DOHH2 (cell line): ENCODE data around the gene GRID1.

Experiments
- H3F3A ChIP-seq: fragments of 200-600 bp; sonication (generic), shearing (Covaris generic); 2 replicates; pipeline ENCODE4 v1.6.0; 2016; ENCODE audit warnings: antibody characterized with exemption, mild to moderate bottlenecking; ENCODE audit not compliant: control insufficient read depth, insufficient read depth
- H3K27ac ChIP-seq: fragments of 200-600 bp; sonication (generic); 2 replicates; pipeline ENCODE4 v1.5.1; 2014; ENCODE audit warnings: low read depth, mild to moderate bottlenecking, low read length, moderate library complexity
- H3K27me3 ChIP-seq: fragments of 200-600 bp; sonication (generic); 2 replicates; pipeline ENCODE4 v1.6.1; 2014; ENCODE audit warnings: mild to moderate bottlenecking, low read length, mixed read lengths; ENCODE audit not compliant: control insufficient read depth
- H3K36me3 ChIP-seq: fragments of 200-600 bp; sonication (generic); 2 replicates; pipeline ENCODE4 v1.6.1; 2014; ENCODE audit warnings: mild to moderate bottlenecking, low read length, moderate library complexity, mixed read lengths; ENCODE audit not compliant: control insufficient read depth
- H3K4me1 ChIP-seq: fragments of 200-600 bp; sonication (generic); 2 replicates; pipeline ENCODE4 v1.6.1; 2014; ENCODE audit warnings: mild to moderate bottlenecking, low read length, mixed read lengths; ENCODE audit not compliant: control insufficient read depth
- H3K4me2 ChIP-seq: fragments of 200-600 bp; sonication (generic); 2 replicates; pipeline ENCODE4 v1.6.0; 2014; ENCODE audit warnings: mild to moderate bottlenecking, low read length, moderate library complexity
- H3K4me3 ChIP-seq: fragments of 200-600 bp; sonication (generic); 2 replicates; pipeline ENCODE4 v1.5.1; 2014; ENCODE audit warnings: mild to moderate bottlenecking, low read length, mixed read lengths
- H3K79me2 ChIP-seq: fragments of 200-600 bp; sonication (generic); 2 replicates; pipeline ENCODE4 v1.6.1; 2014; ENCODE audit warnings: mild to moderate bottlenecking, low read length, mixed read lengths; ENCODE audit not compliant: control insufficient read depth
- H3K9me2 ChIP-seq: fragments of 200-600 bp; sonication (generic); replicated peaks from 2 replicates; pipeline ENCODE4 v1.6.1; 2014; ENCODE audit warnings: mild to moderate bottlenecking, low read length, mixed read lengths; ENCODE audit not compliant: control insufficient read depth
- H3K9me3 ChIP-seq: fragments of 200-600 bp; sonication (generic); 2 replicates; pipeline ENCODE4 v1.6.1; 2014; ENCODE audit warnings: antibody characterized with exemption, low read length, mixed read lengths; ENCODE audit not compliant: control insufficient read depth, insufficient read depth
- H4K20me1 ChIP-seq: fragments of 200-600 bp; sonication (generic); 2 replicates; pipeline ENCODE4 v1.6.0; 2014; ENCODE audit warnings: low read depth, mild to moderate bottlenecking, antibody characterized with exemption, low read length, moderate library complexity; ENCODE audit not compliant: control insufficient read depth, insufficient read depth
- EZH2phosphoT487 ChIP-seq: fragments of 200-600 bp; sonication (generic); IDR thresholded peaks from 2 replicates; pipeline ENCODE4 v1.6.1; 2017; ENCODE audit warnings: borderline replicate concordance, mild to moderate bottlenecking, antibody characterized with exemption, low read length, moderate library complexity, mixed read lengths
- TF ChIP-seq, protein P1 (sequence below): fragments of 200-600 bp; sonication (generic); IDR thresholded peaks from one replicate; pipeline ENCODE4 v1.5.1; 2014; ENCODE audit warnings: antibody characterized with exemption, mild to moderate bottlenecking, low read depth, low read length; ENCODE audit not compliant: poor library complexity, severe bottlenecking

GRID1 gene

DNA sequence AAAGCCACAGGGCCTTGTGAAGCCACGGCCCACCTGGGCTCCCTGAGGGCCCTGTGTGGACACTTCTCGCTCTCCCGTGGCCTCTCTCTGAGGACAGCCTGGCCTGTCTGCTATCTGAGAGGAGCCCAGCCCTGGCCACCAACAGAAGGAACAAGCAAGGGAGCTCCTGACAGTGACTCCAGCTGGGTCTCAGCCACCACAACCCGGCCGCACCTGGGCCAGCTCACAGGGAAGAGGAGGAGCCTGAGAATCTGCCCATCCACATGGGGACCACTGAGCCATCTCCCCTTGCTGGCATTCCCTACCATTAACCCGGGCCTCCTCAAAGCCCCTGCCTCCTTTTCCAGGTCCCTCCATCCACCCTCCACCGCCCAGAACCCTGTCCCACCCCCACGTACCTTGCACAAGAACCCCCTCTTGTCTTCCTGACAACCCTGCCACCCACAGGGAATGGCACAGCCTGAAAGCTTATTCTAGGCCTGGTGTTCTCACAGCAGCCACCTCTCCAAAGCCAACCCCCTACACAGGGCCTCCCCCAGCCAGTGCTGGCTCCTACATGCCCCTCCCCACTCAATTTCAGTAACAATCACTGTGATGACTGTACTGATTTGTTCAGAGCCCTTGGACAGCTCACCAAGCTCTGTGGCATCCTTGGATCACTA lies 120.2 kb downstream of the GRID1 start:
- no peak overlapping the region for H3K4me2 ChIP-seq
- H3K79me2 ChIP-seq, result no peaks in the 10 kb centered on the region
- H3K27me3 ChIP-seq, result no peaks in the 10 kb centered on the region
- H3K4me1 ChIP-seq, result no peaks in the 10 kb centered on the region
- H4K20me1 ChIP-seq, result no peaks in the 10 kb centered on the region
- TF ChIP-seq, protein P1, sequence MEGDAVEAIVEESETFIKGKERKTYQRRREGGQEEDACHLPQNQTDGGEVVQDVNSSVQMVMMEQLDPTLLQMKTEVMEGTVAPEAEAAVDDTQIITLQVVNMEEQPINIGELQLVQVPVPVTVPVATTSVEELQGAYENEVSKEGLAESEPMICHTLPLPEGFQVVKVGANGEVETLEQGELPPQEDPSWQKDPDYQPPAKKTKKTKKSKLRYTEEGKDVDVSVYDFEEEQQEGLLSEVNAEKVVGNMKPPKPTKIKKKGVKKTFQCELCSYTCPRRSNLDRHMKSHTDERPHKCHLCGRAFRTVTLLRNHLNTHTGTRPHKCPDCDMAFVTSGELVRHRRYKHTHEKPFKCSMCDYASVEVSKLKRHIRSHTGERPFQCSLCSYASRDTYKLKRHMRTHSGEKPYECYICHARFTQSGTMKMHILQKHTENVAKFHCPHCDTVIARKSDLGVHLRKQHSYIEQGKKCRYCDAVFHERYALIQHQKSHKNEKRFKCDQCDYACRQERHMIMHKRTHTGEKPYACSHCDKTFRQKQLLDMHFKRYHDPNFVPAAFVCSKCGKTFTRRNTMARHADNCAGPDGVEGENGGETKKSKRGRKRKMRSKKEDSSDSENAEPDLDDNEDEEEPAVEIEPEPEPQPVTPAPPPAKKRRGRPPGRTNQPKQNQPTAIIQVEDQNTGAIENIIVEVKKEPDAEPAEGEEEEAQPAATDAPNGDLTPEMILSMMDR, result no peak
- no peak for TF ChIP-seq EZH2phosphoT487
- H3K36me3 ChIP-seq, result no peaks in the 10 kb centered on the region
- no peaks in the 10 kb centered on the region for H3F3A ChIP-seq
- no peak overlapping the region for H3K27ac ChIP-seq
- H3K9me3 ChIP-seq, result peaks cover 7% of the 10 kb centered on the region; the same call in 1 of the 2 replicates
- no peak overlapping the region for H3K4me3 ChIP-seq
- no peaks in the 10 kb centered on the region for H3K9me2 ChIP-seq

DNA sequence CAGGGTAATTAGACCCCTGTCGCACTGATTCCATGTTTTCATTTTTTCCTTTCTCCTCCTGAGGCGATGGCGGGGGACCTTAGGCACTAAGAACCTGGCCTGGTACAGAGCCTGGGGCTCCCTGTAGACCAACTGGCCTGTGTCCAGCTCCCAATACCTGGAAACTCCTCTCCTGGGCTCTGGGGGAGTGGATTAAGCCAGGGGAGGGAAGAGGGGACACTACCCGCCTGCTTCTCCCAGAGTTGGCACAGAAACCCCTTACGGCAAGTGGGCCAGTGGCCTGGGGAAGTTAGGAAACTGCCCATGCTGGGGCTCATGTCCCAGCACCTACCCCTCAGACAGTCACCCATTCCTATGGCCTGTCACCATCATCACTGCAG lies 121.6 kb downstream of the GRID1 start:
- Histone ChIP-seq H3K4me2 (no peak overlapping the region), H3K27ac (no peak overlapping the region), H3F3A (no peaks in the 10 kb centered on the region), H3K27me3 (no peaks in the 10 kb centered on the region), H3K9me2 (no peaks in the 10 kb centered on the region), H3K9me3 (peaks cover 3% of the 10 kb centered on the region; the same call in 1 of the 2 replicates), H4K20me1 (no peaks in the 10 kb centered on the region), H3K79me2 (no peaks in the 10 kb centered on the region), H3K4me3 (no peak overlapping the region), H3K4me1 (no peaks in the 10 kb centered on the region), H3K36me3 (no peaks in the 10 kb centered on the region)
- TF ChIP-seq EZH2phosphoT487, result no peak
- TF ChIP-seq, protein P1, result no peak

DNA sequence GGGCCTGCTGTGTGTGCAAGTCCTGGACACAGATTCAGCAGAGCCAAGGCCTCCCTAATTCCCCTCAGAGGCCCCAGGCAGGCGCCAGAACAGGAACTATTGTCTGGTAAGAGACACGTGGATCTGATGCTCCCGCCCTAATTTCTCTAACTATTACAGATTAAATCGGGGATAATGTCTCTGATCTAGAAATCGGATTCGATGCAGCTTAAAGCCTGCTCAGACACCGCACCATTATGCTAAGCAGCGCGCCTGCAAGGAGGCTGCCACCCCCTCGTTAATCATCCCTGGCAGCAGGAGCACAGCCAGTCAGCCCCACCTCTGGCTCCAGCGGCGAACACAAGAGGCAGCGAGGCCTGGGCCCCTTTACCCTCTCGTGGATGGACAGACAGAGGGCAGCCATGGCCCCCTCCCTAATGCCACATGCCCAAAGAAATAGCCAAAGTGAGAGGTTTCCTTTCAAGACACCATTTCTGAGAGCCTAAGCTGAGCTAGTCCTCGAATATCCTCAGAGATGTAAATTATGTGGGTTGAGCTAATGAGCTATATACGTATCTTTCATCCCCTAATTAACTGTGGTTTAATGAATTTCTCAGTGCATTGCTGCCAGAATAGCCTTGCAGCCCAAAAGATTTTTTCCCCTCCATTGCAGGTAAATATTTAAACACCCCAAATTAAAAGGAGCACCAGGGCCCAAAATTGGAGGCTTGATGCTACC lies 122.1 kb downstream of the GRID1 start:
- no peak overlapping the region for H3K4me2 ChIP-seq
- H3K36me3 ChIP-seq, result no peaks in the 10 kb centered on the region
- no peaks in the 10 kb centered on the region for H3K79me2 ChIP-seq
- no peak overlapping the region for H3K4me3 ChIP-seq
- no peaks in the 10 kb centered on the region for H3K27me3 ChIP-seq
- H4K20me1 ChIP-seq, result no peaks in the 10 kb centered on the region
- no peaks in the 10 kb centered on the region for H3K4me1 ChIP-seq
- H3K9me3 ChIP-seq, result no peaks in the 10 kb centered on the region
- H3K27ac ChIP-seq, result no peak overlapping the region
- no peaks in the 10 kb centered on the region for H3K9me2 ChIP-seq
- H3F3A ChIP-seq, result no peaks in the 10 kb centered on the region
- TF ChIP-seq, protein P1, result no peak
- TF ChIP-seq EZH2phosphoT487, result no peak
